Endodermal cell (in vitro differentiated cells): ENCODE measurements around the gene MAP3K5. TPM values are rescaled to one million over a fixed set of nuclear protein-coding genes. Genes with fewer than 3 reads are reported as not detected.

Experiments used
- DNase-seq: peaks from one replicate; pipeline ENCODE4 v3.0.0-alpha.2; 2017
- H3K27ac ChIP-seq: 2 replicates; pipeline ENCODE4 v1.5.1; 2013; ENCODE audit warnings: mild to moderate bottlenecking, low read depth, low read length, moderate library complexity
- H3K27me3 ChIP-seq: 2 replicates; pipeline ENCODE4 v1.6.1; 2013; ENCODE audit warnings: mild to moderate bottlenecking, low read length, moderate library complexity; ENCODE audit not compliant: insufficient read depth, control insufficient read depth, poor library complexity, severe bottlenecking
- H3K36me3 ChIP-seq: 2 replicates; pipeline ENCODE4 v1.7.0; 2013; ENCODE audit warnings: mild to moderate bottlenecking, low read length, moderate library complexity; ENCODE audit not compliant: control insufficient read depth, insufficient read depth
- H3K4me1 ChIP-seq: one replicate; pipeline ENCODE4 v1.7.0; 2013; ENCODE audit warnings: low read length; ENCODE audit not compliant: control insufficient read depth, insufficient read depth
- H3K4me3 ChIP-seq: 2 replicates; pipeline ENCODE4 v1.5.1; 2013; ENCODE audit warnings: mild to moderate bottlenecking, low read length, moderate library complexity
- H3K9ac ChIP-seq: 2 replicates; pipeline ENCODE4 v1.6.1; 2013; ENCODE audit warnings: mild to moderate bottlenecking, low read length, moderate library complexity; ENCODE audit not compliant: poor library complexity, severe bottlenecking; ENCODE audit errors: extremely low read depth
- H3K9me3 ChIP-seq: 2 replicates; pipeline ENCODE4 v1.6.1; 2013; ENCODE audit warnings: mild to moderate bottlenecking, low read length, moderate library complexity; ENCODE audit not compliant: control insufficient read depth
- H3K27ac Mint-ChIP-seq: 2 replicates; pipeline ENCODE4 v1.8.0; 2020; ENCODE audit warnings: mixed read lengths
- H3K27me3 Mint-ChIP-seq: 2 replicates; pipeline ENCODE4 v1.8.0; 2021; ENCODE audit warnings: mild to moderate bottlenecking, mixed read lengths; ENCODE audit not compliant: insufficient read depth
- H3K36me3 Mint-ChIP-seq: 2 replicates; pipeline ENCODE4 v1.8.0; 2020; ENCODE audit warnings: low read depth, mixed read lengths
- H3K4me1 Mint-ChIP-seq: 2 replicates; pipeline ENCODE4 v1.8.0; 2020; ENCODE audit warnings: mixed read lengths
- H3K4me3 Mint-ChIP-seq: 2 replicates; pipeline ENCODE4 v1.8.0; 2020; ENCODE audit warnings: mild to moderate bottlenecking, moderate library complexity, mixed read lengths
- H3K9me3 Mint-ChIP-seq: 2 replicates; pipeline ENCODE4 v1.8.0; 2020; ENCODE audit warnings: mild to moderate bottlenecking, mixed read lengths
- CTCF ChIP-seq: fragments of 200-600 bp; sonication (generic); conservative IDR thresholded peaks from 2 replicates; pipeline ENCODE4 v1.5.0; 2021; ENCODE audit warnings: antibody characterized with exemption, mild to moderate bottlenecking
- WGBS, 2 experiments: methylation state at CpG; one replicate each; pipeline versions ENCODE4 v1.1.5 to v1.1.7; 2013; ENCODE audit warnings: missing lambda C conversion rate in 2 of 2, mixed read lengths in 1 of 2; ENCODE audit not compliant: insufficient coverage in 1 of 2, insufficient read length in 1 of 2; 5-methylcytosine and 5-hydroxymethylcytosine counted together
- total RNA-seq, 2 donors: library from RNA; stranded (reverse); fragmentation: NEBNext Ultra II Directional in 1 of 2; extraction: Animal tissue kit (Norgen Biotek cat#: 25700) in 1 of 2; gene quantifications; 2 replicates in 1 of 2; 3 replicates in 1 of 2; pipeline ENCODE4 v1.2.1, GENCODE V29; 2021

Gene MAP3K5
- total RNA-seq, 2 donors from 2014 or later, result 1.6 to 3.4 TPM

- H3K4me1 Mint-ChIP-seq, result peaks cover 2% of the 10 kb centered on the region
- no peak overlapping the region for H3K27ac Mint-ChIP-seq
- WGBS, 2 experiments, result 82 to 90% methylated on average over 9 of the region's 9 CpGs
- H3K9me3 Mint-ChIP-seq, result no peaks in the 10 kb centered on the region
- no peak overlapping the region for H3K27ac ChIP-seq
- no peaks in the 10 kb centered on the region for H3K27me3 ChIP-seq
- H3K9ac ChIP-seq, result no peak overlapping the region
- no peak for DNase-seq
- no peaks in the 10 kb centered on the region for H3K27me3 Mint-ChIP-seq
- no peaks in the 10 kb centered on the region for H3K36me3 Mint-ChIP-seq
- H3K4me3 Mint-ChIP-seq, result no peak overlapping the region
- TF ChIP-seq CTCF, result no peak
- H3K4me3 ChIP-seq, result no peak overlapping the region
- no peaks in the 10 kb centered on the region for H3K9me3 ChIP-seq
- no peaks in the 10 kb centered on the region for H3K36me3 ChIP-seq
- no peaks in the 10 kb centered on the region for H3K4me1 ChIP-seq
Measured at GRCh38 chr6:136647363-136647852, 144.9 kb downstream of the MAP3K5 start.

- no peaks in the 10 kb centered on the region for H3K9me3 Mint-ChIP-seq
- 86 to 94% methylated on average over 2 to 3 of the region's 3 CpGs for WGBS, 2 experiments
Measured at GRCh38 chr6:136646377-136646776, 145.9 kb downstream of the MAP3K5 start.

GRCh38 chr6:136644597-136644952, 147.7 kb downstream of the MAP3K5 start:
- Histone ChIP-seq H3K36me3 (no peaks in the 10 kb centered on the region), H3K4me3 (no peak overlapping the region), H3K9ac (no peak overlapping the region), H3K27ac (no peak overlapping the region), H3K9me3 (no peaks in the 10 kb centered on the region), H3K4me1 (no peaks in the 10 kb centered on the region), H3K27me3 (no peaks in the 10 kb centered on the region)
- Mint-ChIP-seq H3K9me3 (no peaks in the 10 kb centered on the region), H3K4me3 (no peak overlapping the region), H3K4me1 (peaks cover 13% of the 10 kb centered on the region), H3K27me3 (no peaks in the 10 kb centered on the region), H3K36me3 (no peaks in the 10 kb centered on the region), H3K27ac (no peak overlapping the region)
- DNase-seq, result no peak
- 93 to 100% methylated on average over 1 to 4 of the region's 4 CpGs for WGBS, 2 experiments
- TF ChIP-seq CTCF, result no peak

More at GRCh38 chr6:136646377-136646776, 145.9 kb downstream of the MAP3K5 start:
- H3K27me3 Mint-ChIP-seq, result no peaks in the 10 kb centered on the region
- peaks cover 2% of the 10 kb centered on the region for H3K4me1 Mint-ChIP-seq
- Histone ChIP-seq H3K9ac (no peak overlapping the region), H3K9me3 (no peaks in the 10 kb centered on the region), H3K27me3 (no peaks in the 10 kb centered on the region), H3K4me1 (no peaks in the 10 kb centered on the region), H3K4me3 (no peak overlapping the region), H3K27ac (no peak overlapping the region), H3K36me3 (no peaks in the 10 kb centered on the region)
- no peaks in the 10 kb centered on the region for H3K36me3 Mint-ChIP-seq
- no peak overlapping the region for H3K4me3 Mint-ChIP-seq
- DNase-seq, result no peak
- no peak overlapping the region for H3K27ac Mint-ChIP-seq
- no peak for TF ChIP-seq CTCF
